Neural cell (in vitro differentiated cells): Measurements from ENCODE around the gene C17orf75. TPM values are rescaled to one million over a fixed set of nuclear protein-coding genes. Genes with fewer than 3 reads are reported as not detected.

Source experiments
- H2AFZ ChIP-seq: fragments of 200-600, 300-800 bp; sonication (generic), shearing (Covaris generic); 2 replicates; pipeline ENCODE4 v1.6.0; 2014; ENCODE audit warnings: low read depth, mild to moderate bottlenecking, antibody characterized with exemption, low read length, moderate library complexity
- H3F3A ChIP-seq: fragments of 200-600 bp; shearing (Covaris generic); 2 replicates; pipeline ENCODE4 v1.6.1; 2016; ENCODE audit warnings: mild to moderate bottlenecking, moderate library complexity, mixed read lengths, antibody characterized with exemption, low read length; ENCODE audit not compliant: insufficient read depth, poor library complexity, severe bottlenecking
- H3K27ac ChIP-seq: fragments of 200-600, 300-800 bp; sonication (generic), shearing (Covaris generic); 2 replicates; pipeline ENCODE4 v1.5.1; 2014; ENCODE audit warnings: mild to moderate bottlenecking, low read length, moderate library complexity
- H3K27me3 ChIP-seq: fragments of 300-800, 200-600 bp; sonication (generic), shearing (Covaris generic); 2 replicates; pipeline ENCODE4 v1.6.0; 2014; ENCODE audit warnings: mild to moderate bottlenecking, low read depth, low read length, moderate library complexity; ENCODE audit not compliant: insufficient read depth
- H3K36me3 ChIP-seq: fragments of 300-800, 200-600 bp; sonication (generic), shearing (Covaris generic); 2 replicates; pipeline ENCODE4 v1.5.1; 2014; ENCODE audit warnings: mild to moderate bottlenecking, antibody characterized with exemption, low read length, moderate library complexity; ENCODE audit not compliant: insufficient read depth
- H3K4me2 ChIP-seq: fragments of 300-800, 200-600 bp; sonication (generic), shearing (Covaris generic); 2 replicates; pipeline ENCODE4 v1.6.0; 2014; ENCODE audit warnings: mild to moderate bottlenecking, low read length
- H3K4me3 ChIP-seq: fragments of 300-800, 200-600 bp; sonication (generic), shearing (Covaris generic); 2 replicates; pipeline ENCODE4 v1.5.1; 2014; ENCODE audit warnings: mild to moderate bottlenecking, low read length, moderate library complexity
- H3K79me2 ChIP-seq: fragments of 200-600 bp; shearing (Covaris generic); replicated peaks from 2 replicates; pipeline ENCODE4 v1.6.0; 2014; ENCODE audit warnings: mild to moderate bottlenecking, low read length, moderate library complexity; ENCODE audit not compliant: insufficient read depth
- H3K9ac ChIP-seq: fragments of 300-800, 200-600 bp; sonication (generic), shearing (Covaris generic); 2 replicates; pipeline ENCODE4 v1.6.1; 2016; ENCODE audit warnings: mild to moderate bottlenecking, low read length, mixed read lengths
- H3K9me2 ChIP-seq: fragments of 200-600 bp; shearing (Covaris generic); 2 replicates; pipeline ENCODE4 v1.6.1; 2016; ENCODE audit warnings: mild to moderate bottlenecking, low read length, mixed read lengths; ENCODE audit not compliant: insufficient read depth
- H3K9me3 ChIP-seq: fragments of 200-600, 300-800 bp; sonication (generic), shearing (Covaris generic); 2 replicates; pipeline ENCODE4 v1.6.1; 2016; ENCODE audit warnings: mild to moderate bottlenecking, mixed run types, low read length, moderate library complexity, mixed read lengths
- H4K20me1 ChIP-seq: fragments of 200-600 bp; shearing (Covaris generic); 2 replicates; pipeline ENCODE4 v1.6.1; 2016; ENCODE audit warnings: mild to moderate bottlenecking, mixed run types; ENCODE audit not compliant: insufficient read depth
- CTCF ChIP-seq: fragments of 450-650 bp; IDR thresholded peaks from 2 replicates; pipeline ENCODE4 v1.5.1; 2014; ENCODE audit warnings: antibody characterized with exemption, mild to moderate bottlenecking, moderate library complexity; ENCODE audit not compliant: poor library complexity, severe bottlenecking
- EP300 ChIP-seq: fragments of 450-650 bp; conservative IDR thresholded peaks from 2 replicates; pipeline ENCODE4 v1.6.1; 2014; ENCODE audit warnings: antibody characterized with exemption, mild to moderate bottlenecking, moderate library complexity; ENCODE audit not compliant: poor library complexity, severe bottlenecking
- EZH2 ChIP-seq: fragments of 200-600, 300-800 bp; shearing (Covaris generic), sonication (generic); IDR thresholded peaks from 2 replicates; pipeline ENCODE4 v1.6.1; 2014; ENCODE audit warnings: antibody characterized with exemption, low read length, borderline replicate concordance, mild to moderate bottlenecking; ENCODE audit not compliant: insufficient read depth, poor library complexity, severe bottlenecking
- MXI1 ChIP-seq: fragments of 450-650 bp; conservative IDR thresholded peaks from 2 replicates; pipeline ENCODE4 v1.6.1; 2014; ENCODE audit warnings: antibody characterized with exemption, mild to moderate bottlenecking; ENCODE audit not compliant: poor library complexity, severe bottlenecking
- POLR2AphosphoS5 ChIP-seq: IDR thresholded peaks from 2 replicates; pipeline ENCODE4 v1.6.1; 2012
- RAD21 ChIP-seq: fragments of 450-650 bp; conservative IDR thresholded peaks from 2 replicates; pipeline ENCODE4 v1.6.1; 2014; ENCODE audit warnings: antibody characterized with exemption, mild to moderate bottlenecking, moderate library complexity
- REST ChIP-seq: IDR thresholded peaks from 2 replicates; pipeline ENCODE4 v1.6.1; 2012; ENCODE audit warnings: borderline replicate concordance
- SMC3 ChIP-seq: fragments of 450-650 bp; conservative IDR thresholded peaks from 2 replicates; pipeline ENCODE4 v1.6.1; 2014; ENCODE audit warnings: antibody characterized with exemption, mild to moderate bottlenecking, moderate library complexity; ENCODE audit not compliant: poor library complexity
- TAF1 ChIP-seq: IDR thresholded peaks from 2 replicates; pipeline ENCODE4 v1.6.1; 2012; ENCODE audit warnings: low read depth
- polyA plus RNA-seq: library from polyadenylated mRNA; depleted of rRNA; stranded (reverse); fragments of >200 nt; gene quantifications from 2 replicates; pipeline ENCODE4 v1.2.3, GENCODE V29; 2014

The C17orf75 gene
- polyA plus RNA-seq, 1 donor from 2014 or later = 77.0 TPM

GRCh38 chr17:32382526-32383223 is 40.7 kb upstream of the C17orf75 start:
- no peaks in the 10 kb centered on the region for H3F3A ChIP-seq
- H3K9me3 ChIP-seq = no peaks in the 10 kb centered on the region
- H4K20me1 ChIP-seq = no peaks in the 10 kb centered on the region
- no peak overlapping the region for H3K9ac ChIP-seq
- no peak overlapping the region for H3K27ac ChIP-seq
- H3K4me3 ChIP-seq = no peak overlapping the region
- H3K36me3 ChIP-seq = peaks cover 4% of the 10 kb centered on the region
- H2AFZ ChIP-seq = no peak overlapping the region
- no peak overlapping the region for H3K4me2 ChIP-seq
- H3K79me2 ChIP-seq = no peaks in the 10 kb centered on the region
- H3K9me2 ChIP-seq = no peaks in the 10 kb centered on the region
- H3K27me3 ChIP-seq = no peaks in the 10 kb centered on the region
- TF ChIP-seq POLR2AphosphoS5 = no peak
- TF ChIP-seq EZH2 = no peak
- no peak for TF ChIP-seq EP300
- no peak for TF ChIP-seq RAD21
- no peak for TF ChIP-seq REST
- no peak for TF ChIP-seq MXI1
- TF ChIP-seq TAF1 = no peak
- no peak for TF ChIP-seq SMC3
- no peak for TF ChIP-seq CTCF

GRCh38 chr17:32370426-32370825 is 28.5 kb upstream of the C17orf75 start:
- no peaks in the 10 kb centered on the region for H3F3A ChIP-seq
- H3K9me3 ChIP-seq = no peaks in the 10 kb centered on the region
- no peaks in the 10 kb centered on the region for H3K27me3 ChIP-seq
- no peak overlapping the region for H3K4me3 ChIP-seq
- H2AFZ ChIP-seq = no peak overlapping the region
- H3K9ac ChIP-seq = no peak overlapping the region
- no peaks in the 10 kb centered on the region for H4K20me1 ChIP-seq
- H3K9me2 ChIP-seq = no peaks in the 10 kb centered on the region
- no peak overlapping the region for H3K4me2 ChIP-seq
- no peak for TF ChIP-seq SMC3
- TF ChIP-seq EZH2 = no peak
- no peak for TF ChIP-seq REST
- TF ChIP-seq MXI1 = no peak
- TF ChIP-seq POLR2AphosphoS5 = no peak
- no peak for TF ChIP-seq TAF1
- no peak for TF ChIP-seq EP300
- no peaks in the 10 kb centered on the region for H3K79me2 ChIP-seq
- no peak overlapping the region for H3K27ac ChIP-seq
- H3K36me3 ChIP-seq = peaks cover 12% of the 10 kb centered on the region
